HepG2 (cell line): Measurements from ENCODE around the gene SRPRB. TPM values are rescaled to one million over a fixed set of nuclear protein-coding genes. Genes with fewer than 3 reads are reported as not detected.
A peak's percentile ranks its signal among the peaks of the same experiment; 100 is the strongest.

ENCODE experiments used
- FOXK2 ChIP-seq: fragments of 450-650 bp; IDR thresholded peaks from 2 replicates; pipeline ENCODE4 v1.6.1; 2016
- ISL2 ChIP-seq: sonication (generic); formaldehyde crosslinking; IDR thresholded peaks from 2 replicates; pipeline ENCODE4 v1.5.0; 2020; ENCODE audit warnings: missing genetic modification reagents
- MED8 ChIP-seq: sonication (generic); formaldehyde crosslinking; IDR thresholded peaks from 2 replicates; pipeline ENCODE4 v1.8.1; 2023; ENCODE audit warnings: mild to moderate bottlenecking, missing genetic modification reagents; ENCODE audit not compliant: insufficient replicate concordance
- MTF1 ChIP-seq: sonication (generic); formaldehyde crosslinking; IDR thresholded peaks from 2 replicates; pipeline ENCODE4 v1.5.0; 2020; ENCODE audit warnings: missing genetic modification reagents
- POGZ ChIP-seq: sonication (generic); formaldehyde crosslinking; IDR thresholded peaks from 2 replicates; pipeline ENCODE4 v1.4.0; 2020; ENCODE audit warnings: mild to moderate bottlenecking, missing genetic modification reagents
- ZC3H13 ChIP-seq: sonication (generic); formaldehyde crosslinking; IDR thresholded peaks from 2 replicates; pipeline ENCODE4 v1.8.1; 2023; ENCODE audit warnings: mild to moderate bottlenecking, missing genetic modification reagents, moderate library complexity
- ZNF510 ChIP-seq: sonication (generic); formaldehyde crosslinking; IDR thresholded peaks from 2 replicates; pipeline ENCODE4 v1.4.0; 2020; ENCODE audit warnings: low read depth, mild to moderate bottlenecking, missing genetic modification reagents
- ZNF572 ChIP-seq: sonication (generic); formaldehyde crosslinking; IDR thresholded peaks from 2 replicates; pipeline ENCODE4 v1.5.1; 2020; ENCODE audit warnings: mild to moderate bottlenecking, missing genetic modification reagents
- ZNF747 ChIP-seq: sonication (generic); formaldehyde crosslinking; IDR thresholded peaks from 2 replicates; pipeline ENCODE4 v1.8.1; 2023; ENCODE audit warnings: missing genetic modification reagents, mild to moderate bottlenecking, borderline replicate concordance
- ZSCAN22 ChIP-seq: sonication (generic); formaldehyde crosslinking; IDR thresholded peaks from 2 replicates; pipeline ENCODE4 v1.4.0; 2020; ENCODE audit warnings: mild to moderate bottlenecking, missing genetic modification reagents
- polyA plus RNA-seq, 8 experiments: library from polyadenylated mRNA; depleted of rRNA in 3 of 8; stranded (reverse) in 7 of 8; unstranded in 1 of 8; fragments of >200 nt; fragmentation: Illumina TruSeq in 4 of 8; extraction: Trizol in 4 of 8; gene quantifications; 2 replicates each; pipeline versions ENCODE4 v1.2.1 to v1.2.3, GENCODE V29; 2011 to 2016; ENCODE audit warnings: low read depth in 4 of 8, missing spikeins in 1 of 8, mixed read lengths in 1 of 8; ENCODE audit not compliant: insufficient read depth in 1 of 8
- total RNA-seq, 5 experiments: library from RNA; depleted of rRNA; stranded (reverse); fragments of >200 nt; fragmentation: Illumina TruSeq; extraction: Trizol; gene quantifications; 2 replicates each; pipeline ENCODE4 v1.2.3, GENCODE V29; 2016; ENCODE audit warnings: low read depth in 1 of 5
- TF ChIP-seq, protein P1 (sequence below): sonication (generic); formaldehyde crosslinking; IDR thresholded peaks from 2 replicates; pipeline ENCODE4 v1.4.0; 2020; ENCODE audit warnings: missing genetic modification reagents, borderline replicate concordance
- TF ChIP-seq, protein P2 (sequence below): sonication (generic); formaldehyde crosslinking; IDR thresholded peaks from 2 replicates; pipeline ENCODE4 v1.5.0; 2020; ENCODE audit warnings: mild to moderate bottlenecking, low read depth, missing genetic modification reagents, borderline replicate concordance
- TF ChIP-seq, protein P3 (sequence below): sonication (generic); formaldehyde crosslinking; IDR thresholded peaks from 2 replicates; pipeline ENCODE4 v1.4.0; 2020; ENCODE audit warnings: missing genetic modification reagents, borderline replicate concordance
- TF ChIP-seq, protein P4 (sequence below): sonication (generic); formaldehyde crosslinking; IDR thresholded peaks from 2 replicates; pipeline ENCODE4 v1.4.0; 2020; ENCODE audit warnings: missing genetic modification reagents; ENCODE audit errors: not compliant biosample characterization
- TF ChIP-seq, protein P5 (sequence below): sonication (generic); formaldehyde crosslinking; IDR thresholded peaks from 2 replicates; pipeline ENCODE4 v1.8.0; 2022; ENCODE audit warnings: mild to moderate bottlenecking, missing genetic modification reagents, borderline replicate concordance
- TF ChIP-seq, protein P6 (sequence below): sonication (generic); formaldehyde crosslinking; IDR thresholded peaks from 2 replicates; pipeline ENCODE4 v1.4.0; 2020; ENCODE audit warnings: missing genetic modification reagents, low read depth, mild to moderate bottlenecking, borderline replicate concordance
- TF ChIP-seq, protein P7 (sequence below): sonication (generic); IDR thresholded peaks from 2 replicates; pipeline ENCODE4 v1.6.1; 2016; ENCODE audit warnings: low read depth, borderline replicate concordance

SRPRB gene
- total and polyA plus RNA-seq, 2 of the 13 experiments (the other 11 are each of a cell fraction or from before 2014, with no cell fraction given) = 41.0 to 111 TPM

DNA sequence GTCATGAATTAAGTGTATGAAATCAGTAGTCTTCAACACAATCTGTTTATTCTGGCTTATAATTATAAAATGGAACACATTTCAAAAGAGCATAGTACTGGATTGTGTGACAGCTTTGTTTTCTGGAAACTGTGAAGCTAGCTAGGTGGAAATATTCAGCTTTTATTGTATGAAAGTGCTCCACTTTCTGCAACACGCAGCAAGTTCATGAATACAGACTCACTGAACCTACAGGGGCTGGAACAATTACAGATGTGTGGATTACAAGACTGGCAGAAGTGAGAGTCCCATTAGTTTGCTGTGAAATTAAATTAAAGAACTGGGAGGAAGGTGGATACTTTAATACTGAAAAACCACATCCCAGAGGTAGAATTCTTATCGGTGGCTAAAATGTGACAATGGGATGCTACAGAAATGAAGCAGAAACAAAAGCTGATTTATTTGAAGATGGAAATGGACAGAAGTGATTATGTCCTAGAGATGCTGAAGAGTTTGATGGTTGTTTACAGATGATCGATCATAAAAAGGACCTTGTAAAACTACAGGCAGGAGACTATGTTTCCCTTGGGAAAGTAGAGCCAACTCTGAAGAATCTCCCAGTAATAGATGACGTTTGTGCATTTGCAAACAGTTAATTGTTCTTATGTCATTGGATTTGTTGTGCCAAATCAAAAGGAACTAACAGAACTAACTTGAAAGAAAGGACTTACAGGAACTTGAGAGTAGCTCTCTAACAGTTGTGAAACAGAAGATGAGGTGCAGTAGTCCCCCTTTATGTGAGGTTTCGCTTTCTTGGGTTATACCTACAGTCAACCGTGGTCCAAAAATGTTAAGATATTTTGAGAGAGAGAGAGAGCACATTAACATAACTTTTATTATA is 43.8 kb upstream of the SRPRB start (continued):
- TF ChIP-seq, protein P1, sequence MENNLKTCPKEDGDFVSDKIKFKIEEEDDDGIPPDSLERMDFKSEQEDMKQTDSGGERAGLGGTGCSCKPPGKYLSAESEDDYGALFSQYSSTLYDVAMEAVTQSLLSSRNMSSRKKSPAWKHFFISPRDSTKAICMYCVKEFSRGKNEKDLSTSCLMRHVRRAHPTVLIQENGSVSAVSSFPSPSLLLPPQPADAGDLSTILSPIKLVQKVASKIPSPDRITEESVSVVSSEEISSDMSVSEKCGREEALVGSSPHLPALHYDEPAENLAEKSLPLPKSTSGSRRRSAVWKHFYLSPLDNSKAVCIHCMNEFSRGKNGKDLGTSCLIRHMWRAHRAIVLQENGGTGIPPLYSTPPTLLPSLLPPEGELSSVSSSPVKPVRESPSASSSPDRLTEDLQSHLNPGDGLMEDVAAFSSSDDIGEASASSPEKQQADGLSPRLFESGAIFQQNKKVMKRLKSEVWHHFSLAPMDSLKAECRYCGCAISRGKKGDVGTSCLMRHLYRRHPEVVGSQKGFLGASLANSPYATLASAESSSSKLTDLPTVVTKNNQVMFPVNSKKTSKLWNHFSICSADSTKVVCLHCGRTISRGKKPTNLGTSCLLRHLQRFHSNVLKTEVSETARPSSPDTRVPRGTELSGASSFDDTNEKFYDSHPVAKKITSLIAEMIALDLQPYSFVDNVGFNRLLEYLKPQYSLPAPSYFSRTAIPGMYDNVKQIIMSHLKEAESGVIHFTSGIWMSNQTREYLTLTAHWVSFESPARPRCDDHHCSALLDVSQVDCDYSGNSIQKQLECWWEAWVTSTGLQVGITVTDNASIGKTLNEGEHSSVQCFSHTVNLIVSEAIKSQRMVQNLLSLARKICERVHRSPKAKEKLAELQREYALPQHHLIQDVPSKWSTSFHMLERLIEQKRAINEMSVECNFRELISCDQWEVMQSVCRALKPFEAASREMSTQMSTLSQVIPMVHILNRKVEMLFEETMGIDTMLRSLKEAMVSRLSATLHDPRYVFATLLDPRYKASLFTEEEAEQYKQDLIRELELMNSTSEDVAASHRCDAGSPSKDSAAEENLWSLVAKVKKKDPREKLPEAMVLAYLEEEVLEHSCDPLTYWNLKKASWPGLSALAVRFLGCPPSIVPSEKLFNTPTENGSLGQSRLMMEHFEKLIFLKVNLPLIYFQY (CRISPR knock-in tag) = no peak
- TF ChIP-seq, protein P2, sequence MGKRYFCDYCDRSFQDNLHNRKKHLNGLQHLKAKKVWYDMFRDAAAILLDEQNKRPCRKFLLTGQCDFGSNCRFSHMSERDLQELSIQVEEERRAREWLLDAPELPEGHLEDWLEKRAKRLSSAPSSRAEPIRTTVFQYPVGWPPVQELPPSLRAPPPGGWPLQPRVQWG (CRISPR knock-in tag) = no peak
- TF ChIP-seq, protein P3, sequence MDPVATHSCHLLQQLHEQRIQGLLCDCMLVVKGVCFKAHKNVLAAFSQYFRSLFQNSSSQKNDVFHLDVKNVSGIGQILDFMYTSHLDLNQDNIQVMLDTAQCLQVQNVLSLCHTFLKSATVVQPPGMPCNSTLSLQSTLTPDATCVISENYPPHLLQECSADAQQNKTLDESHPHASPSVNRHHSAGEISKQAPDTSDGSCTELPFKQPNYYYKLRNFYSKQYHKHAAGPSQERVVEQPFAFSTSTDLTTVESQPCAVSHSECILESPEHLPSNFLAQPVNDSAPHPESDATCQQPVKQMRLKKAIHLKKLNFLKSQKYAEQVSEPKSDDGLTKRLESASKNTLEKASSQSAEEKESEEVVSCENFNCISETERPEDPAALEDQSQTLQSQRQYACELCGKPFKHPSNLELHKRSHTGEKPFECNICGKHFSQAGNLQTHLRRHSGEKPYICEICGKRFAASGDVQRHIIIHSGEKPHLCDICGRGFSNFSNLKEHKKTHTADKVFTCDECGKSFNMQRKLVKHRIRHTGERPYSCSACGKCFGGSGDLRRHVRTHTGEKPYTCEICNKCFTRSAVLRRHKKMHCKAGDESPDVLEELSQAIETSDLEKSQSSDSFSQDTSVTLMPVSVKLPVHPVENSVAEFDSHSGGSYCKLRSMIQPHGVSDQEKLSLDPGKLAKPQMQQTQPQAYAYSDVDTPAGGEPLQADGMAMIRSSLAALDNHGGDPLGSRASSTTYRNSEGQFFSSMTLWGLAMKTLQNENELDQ (CRISPR knock-in tag) = no peak
- TF ChIP-seq ZNF747 (CRISPR knock-in tag) = no peak
- TF ChIP-seq ZNF572 (CRISPR knock-in tag) = no peak
- TF ChIP-seq ZC3H13 (CRISPR knock-in tag) = peak; percentile 56; the same call in 1 of the 2 replicates
- no peak for TF ChIP-seq FOXK2
- TF ChIP-seq MED8 (CRISPR knock-in tag) = no peak
- TF ChIP-seq, protein P4, sequence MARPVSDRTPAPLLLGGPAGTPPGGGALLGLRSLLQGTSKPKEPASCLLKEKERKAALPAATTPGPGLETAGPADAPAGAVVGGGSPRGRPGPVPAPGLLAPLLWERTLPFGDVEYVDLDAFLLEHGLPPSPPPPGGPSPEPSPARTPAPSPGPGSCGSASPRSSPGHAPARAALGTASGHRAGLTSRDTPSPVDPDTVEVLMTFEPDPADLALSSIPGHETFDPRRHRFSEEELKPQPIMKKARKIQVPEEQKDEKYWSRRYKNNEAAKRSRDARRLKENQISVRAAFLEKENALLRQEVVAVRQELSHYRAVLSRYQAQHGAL = no peak
- no peak for TF ChIP-seq MTF1 (CRISPR knock-in tag)
- TF ChIP-seq ZNF510 (CRISPR knock-in tag) = no peak
- no peak for TF ChIP-seq ISL2 (CRISPR knock-in tag)
- TF ChIP-seq ZSCAN22 = no peak
- no peak for TF ChIP-seq POGZ (CRISPR knock-in tag)
- TF ChIP-seq, protein P5, sequence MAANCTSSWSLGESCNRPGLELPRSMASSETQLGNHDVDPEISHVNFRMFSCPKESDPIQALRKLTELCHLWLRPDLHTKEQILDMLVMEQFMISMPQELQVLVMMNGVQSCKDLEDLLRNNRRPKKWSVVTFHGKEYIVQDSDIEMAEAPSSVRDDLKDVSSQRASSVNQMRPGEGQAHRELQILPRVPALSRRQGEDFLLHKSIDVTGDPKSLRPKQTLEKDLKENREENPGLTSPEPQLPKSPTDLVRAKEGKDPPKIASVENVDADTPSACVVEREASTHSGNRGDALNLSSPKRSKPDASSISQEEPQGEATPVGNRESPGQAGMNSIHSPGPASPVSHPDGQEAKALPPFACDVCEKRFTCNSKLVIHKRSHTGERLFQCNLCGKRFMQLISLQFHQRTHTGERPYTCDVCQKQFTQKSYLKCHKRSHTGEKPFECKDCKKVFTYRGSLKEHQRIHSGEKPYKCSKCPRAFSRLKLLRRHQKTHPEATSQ (CRISPR knock-in tag) = 0 out of 2 replicates have a peak, but pooled peaks have one; percentile 10
- TF ChIP-seq, protein P6, sequence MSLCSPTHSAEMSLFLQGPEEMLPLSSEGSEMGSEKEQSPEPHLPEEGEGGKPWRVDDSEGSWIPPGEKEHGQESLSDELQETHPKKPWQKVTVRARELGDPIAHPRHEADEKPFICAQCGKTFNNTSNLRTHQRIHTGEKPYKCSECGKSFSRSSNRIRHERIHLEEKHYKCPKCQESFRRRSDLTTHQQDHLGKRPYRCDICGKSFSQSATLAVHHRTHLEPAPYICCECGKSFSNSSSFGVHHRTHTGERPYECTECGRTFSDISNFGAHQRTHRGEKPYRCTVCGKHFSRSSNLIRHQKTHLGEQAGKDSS (CRISPR knock-in tag) = no peak
- TF ChIP-seq, protein P7, sequence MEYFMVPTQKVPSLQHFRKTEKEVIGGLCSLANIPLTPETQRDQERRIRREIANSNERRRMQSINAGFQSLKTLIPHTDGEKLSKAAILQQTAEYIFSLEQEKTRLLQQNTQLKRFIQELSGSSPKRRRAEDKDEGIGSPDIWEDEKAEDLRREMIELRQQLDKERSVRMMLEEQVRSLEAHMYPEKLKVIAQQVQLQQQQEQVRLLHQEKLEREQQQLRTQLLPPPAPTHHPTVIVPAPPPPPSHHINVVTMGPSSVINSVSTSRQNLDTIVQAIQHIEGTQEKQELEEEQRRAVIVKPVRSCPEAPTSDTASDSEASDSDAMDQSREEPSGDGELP = no peak
